BJ (cell line): Measurements from ENCODE around the gene UPK2. TPM values are rescaled to one million over a fixed set of nuclear protein-coding genes. Genes with fewer than 3 reads are reported as not detected.
A peak's percentile ranks its signal among the peaks of the same experiment; 100 is the strongest.

ENCODE experiments used
- CTCF ChIA-PET: fragments of 350-600 bp; formaldehyde crosslinking; extraction: SDS; loops from one replicate; lab custom pipeline; 2021; ENCODE audit warnings: antibody characterized with exemption, inconsistent platforms; lab: Yijun Ruan, JAX
- POLR2A ChIA-PET: fragments of 300-600 bp; sonication (Branson Sonifier 250); formaldehyde crosslinking; extraction: SDS; loops from one replicate; lab custom pipeline; 2021; ENCODE audit warnings: antibody characterized with exemption; lab: Charles Lee
- DNase-seq: peaks from one replicate; pipeline ENCODE4 v3.0.0-alpha.2; 2011; ENCODE audit warnings: low read depth
- H3K27me3 ChIP-seq: 2 replicates; pipeline ENCODE4 v1.6.0; 2011; ENCODE audit warnings: low read length; ENCODE audit not compliant: control insufficient read depth, insufficient read depth
- H3K36me3 ChIP-seq: 2 replicates; pipeline ENCODE4 v1.5.1; 2011; ENCODE audit warnings: low read length; ENCODE audit not compliant: control insufficient read depth, insufficient read depth
- H3K4me3 ChIP-seq: 2 replicates; pipeline ENCODE4 v1.5.1; 2011; ENCODE audit warnings: low read depth, mild to moderate bottlenecking, control low read depth, low read length
- CTCF ChIP-seq: IDR thresholded peaks from 2 replicates; pipeline ENCODE4 v1.5.1; 2011; ENCODE audit warnings: low read depth, mild to moderate bottlenecking, control low read depth, inconsistent platforms, low read length, moderate library complexity; ENCODE audit not compliant: insufficient read depth
- polyA plus RNA-seq: library from polyadenylated mRNA; depleted of rRNA; stranded (reverse); fragments of >200 nt; gene quantifications from 2 replicates; pipeline ENCODE4 v1.2.3, GENCODE V29; 2011

Gene UPK2
- polyA plus RNA-seq, 1 experiment, result 0.20 TPM

- CTCF ChIA-PET, result interaction anchor here (0.6 to 1.6 kb wide), 3 partner anchors 220 to 311 kb away, joined by 3 to 4 read pairs (median 3); no protein-coding TSS in a partner anchor
- POLR2A ChIA-PET, result no interaction called here
- DNase-seq, result no peak
- Histone ChIP-seq H3K27me3 (no peaks in the 10 kb centered on the region), H3K36me3 (peaks cover 23% of the 10 kb centered on the region), H3K4me3 (peak overlapping the region; percentile 50)
- TF ChIP-seq CTCF, result no peak
These were observed 46.3 kb upstream of the UPK2 start for GRCh38 chr11:118909619-118910308.

GRCh38 chr11:118910309-118911112 is 45.6 kb upstream of the UPK2 start:
- POLR2A ChIA-PET, result interaction anchor here (1.6 kb wide), 1 partner anchor 120 kb away, joined by 8 read pairs; the partner anchor contains the start of gene DDX6
- CTCF ChIA-PET, result interaction anchor here (0.9 to 1.6 kb wide), 2 partner anchors 122 to 221 kb away, joined by 3 to 4 read pairs; no protein-coding TSS in a partner anchor
- Histone ChIP-seq H3K4me3 (peak overlapping the region; percentile 50), H3K36me3 (peaks cover 23% of the 10 kb centered on the region), H3K27me3 (no peaks in the 10 kb centered on the region)
- peak; percentile 68 for DNase-seq
- TF ChIP-seq CTCF, result no peak

GRCh38 chr11:118911113-118911879 is 44.8 kb upstream of the UPK2 start:
- DNase-seq, result no peak
- peak overlapping the region; percentile 33 for H3K4me3 ChIP-seq
- peaks cover 17% of the 10 kb centered on the region for H3K36me3 ChIP-seq
- ChIA-PET CTCF (interaction anchor here (0.9 kb wide), 1 partner anchor 123 kb away, joined by 3 read pairs; no protein-coding TSS in a partner anchor), POLR2A (interaction anchor here (1.6 kb wide), 1 partner anchor 120 kb away, joined by 8 read pairs; the partner anchor contains the start of gene DDX6)
- no peaks in the 10 kb centered on the region for H3K27me3 ChIP-seq
- no peak for TF ChIP-seq CTCF

GRCh38 chr11:118911880-118912741 is 44.0 kb upstream of the UPK2 start:
- Histone ChIP-seq H3K27me3 (no peaks in the 10 kb centered on the region), H3K4me3 (peak overlapping the region; percentile 1; the same call in 1 of the 2 replicates), H3K36me3 (peaks cover 12% of the 10 kb centered on the region)
- ChIA-PET CTCF (interaction anchor here (1.0 to 1.4 kb wide), 2 partner anchors 16 to 27 kb away, joined by 3 to 4 read pairs; no protein-coding TSS in a partner anchor), POLR2A (interaction anchor here (0.6 to 1.6 kb wide), 2 partner anchors 120 to 121 kb away, joined by 3 to 8 read pairs; partner anchors contain the start of gene DDX6)
- DNase-seq, result peak; percentile 66
- TF ChIP-seq CTCF, result no peak
